ENCODE data around the gene MRPS21. TPM values are rescaled to one million over a fixed set of nuclear protein-coding genes. Genes with fewer than 3 reads are reported as not detected.
A peak's percentile ranks its signal among the peaks of the same experiment; 100 is the strongest.

MRPS21 gene
- total and polyA plus RNA-seq, 2 of the 8 experiments (the other 6 are each of a cell fraction or from before 2014, with no cell fraction given) = 81.9 to 99.8 TPM

GRCh38 chr1:150282558-150282958 lies 11.1 kb upstream of the MRPS21 start (continued):
- TF ChIP-seq HDAC2 (IDR thresholded peaks at IDR 0.05; ENCODE audit: borderline replicate concordance in 1 of 2, low read depth in 2 of 2, low read length in 2 of 2) = peak in 1 of 2 experiments; percentile 89; a peak in 1 of 4 replicates
- TF ChIP-seq CHD7 (IDR thresholded peaks at IDR 0.05; ENCODE audit: insufficient replicate concordance, low read length) = no peak
- no peak for TF ChIP-seq SP1 (IDR thresholded peaks at IDR 0.05; ENCODE audit: low read depth, low read length)
- no peak for TF ChIP-seq ASH2L (IDR thresholded peaks at IDR 0.05; ENCODE audit: low read length)
- peak; percentile 0; the same call in 1 of the 2 replicates for TF ChIP-seq USF2 (IDR thresholded peaks at IDR 0.05; ENCODE audit: low read length)
- 0 out of 2 replicates have a peak, but pooled peaks have one; percentile 7 for TF ChIP-seq TBP (IDR thresholded peaks at IDR 0.05; ENCODE audit: low read depth, low read length)
- 0 out of 2 replicates have a peak, but pooled peaks have one; percentile 0 for TF ChIP-seq RFX5 (IDR thresholded peaks at IDR 0.05; ENCODE audit: borderline replicate concordance, low read depth, low read length)
- TF ChIP-seq BCL11A (IDR thresholded peaks at IDR 0.05; ENCODE audit: low read depth in 2 of 2, low read length in 2 of 2) = no peak
- TF ChIP-seq SAP30 (IDR thresholded peaks at IDR 0.05; ENCODE audit: insufficient read depth, insufficient replicate concordance, low read length) = peak; percentile 88
- no peak for TF ChIP-seq JUN (IDR thresholded peaks at IDR 0.05; ENCODE audit: low read depth, low read length)

Measured in H1 (cell line).